Ascending aorta (tissue), 2 donors: ENCODE measurements around the gene NLRP2B. TPM values are rescaled to one million over a fixed set of nuclear protein-coding genes. Genes with fewer than 3 reads are reported as not detected.
"Not testable (repeated sequence)": the region's sequence is repeated elsewhere in the genome, so short reads cannot be mapped to it uniquely, and the experiment has no call there.

Experiments
- DNase-seq, 2 donors: peaks; one replicate each; pipeline ENCODE4 v3.0.0-alpha.2; 2019; ENCODE audit warnings: low spot score in 2 of 2
- H3K27ac ChIP-seq, 2 donors: fragments of 200-600 bp; sonication (generic); one replicate each; pipeline ENCODE4 v1.5.1; 2016 to 2017; ENCODE audit warnings: mild to moderate bottlenecking in 1 of 2
- H3K27me3 ChIP-seq: fragments of 200-600 bp; sonication (generic); one replicate; pipeline ENCODE4 v1.5.1; 2017
- H3K36me3 ChIP-seq, 2 donors: fragments of 200-600 bp; sonication (generic); one replicate each; pipeline ENCODE4 v1.5.1; 2016
- H3K4me1 ChIP-seq, 2 donors: fragments of 200-600 bp; sonication (generic); one replicate each; pipeline ENCODE4 v1.5.1; 2016 to 2017; ENCODE audit warnings: mild to moderate bottlenecking in 1 of 2
- H3K4me3 ChIP-seq, 2 donors: fragments of 200-600 bp; sonication (generic); one replicate each; pipeline ENCODE4 v1.5.1; 2016 to 2017; ENCODE audit warnings: mild to moderate bottlenecking in 1 of 2
- H3K9me3 ChIP-seq, 2 donors: fragments of 200-600 bp; sonication (generic); one replicate each; pipeline ENCODE4 v1.5.1; 2016
- intact Hi-C: fragments of 100-400 bp; cut with DNase I; formaldehyde crosslinking; loops from one replicate; pipeline ENCODE4 v1.15.1; 2023
- total RNA-seq: library from RNA; depleted of rRNA; stranded (reverse); fragments of >200 nt; gene quantifications from one replicate; pipeline ENCODE4 v1.1.0, GENCODE V29; 2016
- TF ChIP-seq, protein P1 (sequence below), 3 experiments: fragments of 200-600 bp in 2 of 3; fragments of 450-650 bp in 1 of 3; sonication (generic) in 2 of 3; IDR thresholded peaks; one replicate each; pipeline ENCODE4 v1.5.1; 2016 to 2019; ENCODE audit warnings: antibody characterized with exemption in 3 of 3, mild to moderate bottlenecking in 1 of 3, moderate library complexity in 1 of 3

The NLRP2B gene
- total RNA-seq, 1 donor from 2014 or later = not detected

DNA sequence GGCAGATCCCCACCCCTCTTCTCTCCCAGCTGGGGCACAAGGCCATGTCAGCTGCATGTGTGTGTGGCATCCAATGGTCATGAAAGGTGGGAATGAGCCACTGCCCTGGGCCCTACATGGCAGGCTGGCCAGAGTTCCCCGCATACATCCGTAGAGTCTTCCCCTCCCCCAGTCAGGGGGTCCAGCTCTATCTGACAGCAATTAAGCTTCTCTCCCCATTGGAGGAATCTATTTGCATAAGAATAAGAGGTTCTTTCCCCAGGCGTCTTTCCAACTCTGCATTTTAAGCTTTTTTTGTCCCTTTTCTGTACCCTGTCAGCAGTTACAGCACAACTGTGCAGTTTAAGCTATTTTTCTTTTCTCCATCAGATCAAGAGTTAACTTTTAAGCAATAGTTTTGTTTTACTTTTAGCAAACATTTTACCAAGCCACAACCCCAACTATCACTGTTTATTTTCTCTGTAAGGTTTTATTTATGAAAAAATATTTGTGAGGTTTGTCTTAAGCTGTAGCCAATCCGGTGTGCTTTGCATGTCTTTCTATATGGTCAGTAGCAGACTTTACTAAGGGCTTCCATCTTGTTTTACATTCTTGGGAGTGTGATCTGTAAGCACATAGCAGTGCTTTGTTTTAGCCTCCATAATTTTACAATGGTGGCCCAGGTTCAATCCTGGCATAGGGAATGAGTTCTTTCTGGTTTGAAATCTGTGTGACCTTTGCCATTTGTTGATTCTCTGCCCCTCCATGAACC is 28.7 kb downstream of the NLRP2B start:
- H3K4me1 ChIP-seq = no peaks in the 10 kb centered on the region
- H3K4me3 ChIP-seq = no peak overlapping the region
- no peak for DNase-seq
- H3K27ac ChIP-seq = no peak overlapping the region
- no peaks in the 10 kb centered on the region for H3K27me3 ChIP-seq
- intact Hi-C loops = no loop called here
- peaks cover 0 to 14% of the 10 kb centered on the region in 2 donors for H3K9me3 ChIP-seq
- TF ChIP-seq, protein P1, sequence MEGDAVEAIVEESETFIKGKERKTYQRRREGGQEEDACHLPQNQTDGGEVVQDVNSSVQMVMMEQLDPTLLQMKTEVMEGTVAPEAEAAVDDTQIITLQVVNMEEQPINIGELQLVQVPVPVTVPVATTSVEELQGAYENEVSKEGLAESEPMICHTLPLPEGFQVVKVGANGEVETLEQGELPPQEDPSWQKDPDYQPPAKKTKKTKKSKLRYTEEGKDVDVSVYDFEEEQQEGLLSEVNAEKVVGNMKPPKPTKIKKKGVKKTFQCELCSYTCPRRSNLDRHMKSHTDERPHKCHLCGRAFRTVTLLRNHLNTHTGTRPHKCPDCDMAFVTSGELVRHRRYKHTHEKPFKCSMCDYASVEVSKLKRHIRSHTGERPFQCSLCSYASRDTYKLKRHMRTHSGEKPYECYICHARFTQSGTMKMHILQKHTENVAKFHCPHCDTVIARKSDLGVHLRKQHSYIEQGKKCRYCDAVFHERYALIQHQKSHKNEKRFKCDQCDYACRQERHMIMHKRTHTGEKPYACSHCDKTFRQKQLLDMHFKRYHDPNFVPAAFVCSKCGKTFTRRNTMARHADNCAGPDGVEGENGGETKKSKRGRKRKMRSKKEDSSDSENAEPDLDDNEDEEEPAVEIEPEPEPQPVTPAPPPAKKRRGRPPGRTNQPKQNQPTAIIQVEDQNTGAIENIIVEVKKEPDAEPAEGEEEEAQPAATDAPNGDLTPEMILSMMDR (IDR thresholded peaks at IDR 0.05) = no peak
- H3K36me3 ChIP-seq = no peaks in the 10 kb centered on the region

DNA sequence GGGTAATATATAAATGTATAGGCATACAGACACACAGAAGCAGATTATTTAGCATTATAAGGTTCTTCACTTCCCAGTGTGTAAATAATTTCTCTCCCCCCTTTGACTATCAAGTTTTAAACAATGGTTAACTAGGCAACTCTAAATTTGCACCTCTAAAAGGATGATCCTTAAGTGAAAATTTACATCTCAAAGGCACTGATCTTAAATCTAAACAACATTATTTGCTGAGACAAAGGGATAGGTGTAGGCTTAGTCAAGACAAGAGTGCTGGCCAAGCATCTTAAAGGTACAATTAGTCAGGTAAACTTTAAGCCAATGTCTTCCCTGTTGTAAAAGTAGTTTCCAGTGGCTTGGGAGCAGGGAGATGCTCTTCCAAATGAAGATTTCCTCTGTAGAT is 33.0 kb downstream of the NLRP2B start:
- Histone ChIP-seq H3K4me3 (no peak overlapping the region), H3K27ac (no peak overlapping the region), H3K27me3 (no peaks in the 10 kb centered on the region), H3K9me3 (peaks cover 0 to 8% of the 10 kb centered on the region in 2 donors), H3K36me3 (no peaks in the 10 kb centered on the region), H3K4me1 (no peaks in the 10 kb centered on the region)
- no peak for DNase-seq
- intact Hi-C loops = no loop called here
- TF ChIP-seq, protein P1 (IDR thresholded peaks at IDR 0.05) = no peak

DNA sequence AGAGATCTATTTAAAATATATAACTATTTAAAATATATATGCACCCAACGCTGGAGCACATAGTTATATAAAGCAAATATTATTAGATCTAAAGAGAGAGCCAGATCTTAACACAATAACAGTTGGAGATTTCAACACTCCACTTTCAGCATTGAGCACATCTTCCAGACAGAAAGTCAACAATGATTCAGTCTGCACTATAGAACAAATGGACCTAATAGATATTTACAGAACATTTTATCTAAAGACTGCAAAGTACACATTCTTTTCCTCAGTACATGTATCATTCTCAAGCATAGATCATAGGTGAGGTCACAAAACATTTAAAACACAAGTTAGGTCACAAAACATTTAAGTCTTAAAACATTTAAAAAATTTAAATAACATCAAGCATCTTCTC is 36.4 kb downstream of the NLRP2B start:
- no peaks in the 10 kb centered on the region for H3K4me1 ChIP-seq
- no peak for DNase-seq
- intact Hi-C loops = no loop called here
- no peak overlapping the region for H3K4me3 ChIP-seq
- H3K9me3 ChIP-seq = peaks cover 10 to 21% of the 10 kb centered on the region in 2 donors
- no peaks in the 10 kb centered on the region for H3K27me3 ChIP-seq
- H3K36me3 ChIP-seq = no peaks in the 10 kb centered on the region
- H3K27ac ChIP-seq = no peak overlapping the region
- TF ChIP-seq, protein P1 (IDR thresholded peaks at IDR 0.05) = no peak

DNA sequence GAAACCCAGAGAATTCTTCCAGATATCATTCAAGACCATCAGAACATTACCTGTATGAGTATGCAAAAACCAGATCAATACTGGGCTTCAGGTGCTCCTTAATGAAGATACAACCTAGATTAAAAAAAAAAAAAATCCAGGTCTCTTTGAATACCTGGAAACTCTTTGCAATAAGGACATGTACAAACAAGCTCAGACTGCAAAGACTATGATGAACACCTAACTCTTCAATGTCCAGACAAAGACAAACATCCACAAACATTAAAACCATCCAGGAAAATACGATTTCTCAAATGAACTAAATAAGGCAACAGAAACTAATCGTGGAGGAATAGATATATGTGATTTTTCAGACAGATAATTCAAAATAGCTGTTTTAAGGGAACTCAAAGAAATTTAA is 38.7 kb downstream of the NLRP2B start:
- no peaks in the 10 kb centered on the region for H3K4me1 ChIP-seq
- H3K9me3 ChIP-seq = peaks cover 10 to 31% of the 10 kb centered on the region in 2 donors
- DNase-seq = no peak
- H3K27me3 ChIP-seq = no peaks in the 10 kb centered on the region
- TF ChIP-seq, protein P1 (IDR thresholded peaks at IDR 0.05) = no peak
- H3K36me3 ChIP-seq = no peaks in the 10 kb centered on the region
- intact Hi-C loops = no loop called here
- no peak overlapping the region for H3K4me3 ChIP-seq
- no peak overlapping the region for H3K27ac ChIP-seq

DNA sequence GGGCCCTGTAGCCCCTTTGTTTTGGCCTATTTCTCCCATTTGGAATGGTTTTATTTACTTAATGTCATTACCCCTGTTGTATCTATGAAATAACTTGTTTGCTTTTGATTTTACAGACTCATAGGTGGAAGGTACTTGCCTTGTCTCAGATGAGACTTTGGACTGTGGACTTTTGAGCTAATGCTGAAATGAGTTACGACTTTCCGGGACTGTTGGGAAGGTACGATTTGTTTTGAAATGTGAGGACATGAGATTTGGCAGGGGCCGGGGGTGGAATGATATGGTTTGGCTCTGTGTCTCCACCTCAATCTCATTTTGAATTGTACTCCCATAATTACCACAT is 39.4 kb downstream of the NLRP2B start:
- intact Hi-C loops = no loop called here
- peaks cover 10 to 38% of the 10 kb centered on the region in 2 donors for H3K9me3 ChIP-seq
- TF ChIP-seq, protein P1 (IDR thresholded peaks at IDR 0.05) = no peak

DNA sequence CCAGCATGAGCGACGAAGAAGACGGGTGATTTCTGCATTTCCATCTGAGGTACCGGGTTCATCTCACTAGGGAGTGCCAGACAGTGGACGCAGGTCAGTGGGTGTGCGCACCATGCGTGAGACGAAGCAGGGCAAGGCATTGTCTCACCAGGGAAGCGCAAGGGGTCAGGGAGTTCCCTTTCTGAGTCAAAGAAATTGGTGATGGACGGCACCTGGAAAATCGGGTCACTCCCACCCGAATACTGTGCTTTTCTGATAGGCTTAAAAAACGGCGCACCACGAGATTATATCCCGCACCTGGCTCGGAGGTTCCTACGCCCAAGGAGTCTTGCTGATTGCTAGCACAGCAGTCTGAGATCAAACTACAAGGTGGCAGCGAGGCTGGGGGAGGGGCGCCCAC is 50.6 kb downstream of the NLRP2B start:
- H3K27me3 ChIP-seq, H3K4me3 ChIP-seq, intact Hi-C loops, H3K27ac ChIP-seq, H3K36me3 ChIP-seq, H3K4me1 ChIP-seq, DNase-seq: not testable (repeated sequence)
- peaks cover 3 to 58% of the 10 kb centered on the region in 2 donors for H3K9me3 ChIP-seq

More for the DNA sequence above, 39.4 kb downstream of the NLRP2B start:
- Histone ChIP-seq H3K4me3 (no peak overlapping the region), H3K4me1 (no peaks in the 10 kb centered on the region), H3K27me3 (no peaks in the 10 kb centered on the region), H3K36me3 (no peaks in the 10 kb centered on the region), H3K27ac (no peak overlapping the region)
- no peak for DNase-seq

Other genes with a start within 250 kb of the NLRP2B start
- gene ZXDB, start 88.2 kb downstream of the NLRP2B start, total RNA-seq = 8.5 TPM
- 6.4 TPM for gene ZXDA, start 230.2 kb upstream of the NLRP2B start, total RNA-seq